Fibroblast of skin of left quadriceps (primary cell): ENCODE data around the gene LINS1.

Source experiments
- DNase-seq, 2 experiments: peaks; one replicate each; pipeline ENCODE4 v3.0.0-alpha.2; 2013; ENCODE audit warnings: low read depth in 2 of 2

Gene LINS1, protein sequence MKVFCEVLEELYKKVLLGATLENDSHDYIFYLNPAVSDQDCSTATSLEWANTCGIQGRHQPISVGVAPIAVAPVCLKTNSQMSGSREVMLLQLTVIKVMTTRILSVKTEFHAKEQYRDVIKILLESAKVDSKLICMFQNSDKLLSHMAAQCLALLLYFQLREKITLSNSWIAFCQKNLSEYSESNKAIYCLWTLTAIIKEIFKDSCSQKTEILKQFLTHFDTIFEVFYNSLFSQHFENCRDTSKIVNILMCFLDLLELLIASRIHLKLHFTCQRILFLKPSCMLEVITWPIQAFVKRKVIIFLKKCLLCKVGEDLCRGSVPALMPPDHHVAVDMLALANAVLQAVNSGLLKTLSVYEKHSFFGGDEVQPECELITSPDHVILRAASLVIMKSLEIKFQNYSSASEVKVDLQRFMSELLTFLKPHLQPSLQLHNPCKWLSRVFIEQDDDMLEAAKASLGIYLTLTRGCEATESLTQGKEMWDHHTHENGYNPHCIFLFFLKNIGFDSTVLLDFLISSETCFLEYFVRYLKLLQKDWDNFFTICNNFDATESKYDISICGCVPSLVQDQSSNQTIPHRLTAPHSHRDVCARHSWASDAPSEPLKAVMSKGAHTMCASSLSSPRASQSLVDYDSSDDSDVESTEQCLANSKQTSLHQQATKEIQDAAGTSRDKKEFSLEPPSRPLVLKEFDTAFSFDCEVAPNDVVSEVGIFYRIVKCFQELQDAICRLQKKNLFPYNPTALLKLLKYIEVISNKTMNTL

DNA sequence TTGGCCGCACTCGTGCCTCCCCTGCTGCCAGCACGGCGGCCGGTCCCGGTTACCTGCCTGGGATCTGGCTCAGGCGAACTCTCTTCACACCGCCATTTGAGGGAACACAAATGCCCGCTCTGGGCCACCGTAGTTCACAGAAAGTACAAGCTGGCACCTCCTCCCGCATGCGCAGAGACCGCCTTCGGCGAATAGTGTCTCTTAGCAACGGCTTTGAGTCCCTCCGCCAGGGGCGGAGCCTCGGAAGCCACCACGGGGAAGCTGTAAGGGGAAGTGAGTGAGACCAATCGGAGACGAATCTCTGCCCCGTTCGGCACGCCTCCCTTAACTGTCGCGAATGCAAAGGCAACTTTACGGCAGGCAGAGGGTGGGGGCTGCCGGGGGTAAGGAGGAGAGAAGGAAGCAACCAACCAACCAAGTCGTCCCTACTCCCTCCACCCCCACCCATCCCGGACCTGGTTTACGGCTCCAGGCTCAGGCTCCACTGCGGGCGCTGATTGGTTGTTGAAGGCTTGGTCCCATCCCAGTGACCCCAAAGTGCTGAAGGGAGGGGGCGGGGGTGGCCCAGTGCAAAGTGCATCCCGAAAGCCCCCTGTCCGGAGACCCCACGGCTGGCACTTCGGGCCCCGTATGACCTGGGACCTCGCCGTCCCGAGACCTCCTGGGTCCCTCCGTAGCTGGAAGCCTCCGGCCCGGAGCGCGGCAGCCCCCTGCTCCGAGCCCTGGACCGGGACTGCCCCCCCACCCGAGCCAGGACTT is at the start of gene LINS1, which contains the start of gene ASB7:
TSS of gene LINS1 (minus strand) at position 121 of the 759 bp plus-strand sequence. CDS start 21,342 bp downstream, outside the sequence.
TSS of gene ASB7 (plus strand) at position 526 of the 759 bp plus-strand sequence. CDS start 9,628 bp downstream, outside the sequence.
- DNase-seq, result peak; percentile 100

DNA sequence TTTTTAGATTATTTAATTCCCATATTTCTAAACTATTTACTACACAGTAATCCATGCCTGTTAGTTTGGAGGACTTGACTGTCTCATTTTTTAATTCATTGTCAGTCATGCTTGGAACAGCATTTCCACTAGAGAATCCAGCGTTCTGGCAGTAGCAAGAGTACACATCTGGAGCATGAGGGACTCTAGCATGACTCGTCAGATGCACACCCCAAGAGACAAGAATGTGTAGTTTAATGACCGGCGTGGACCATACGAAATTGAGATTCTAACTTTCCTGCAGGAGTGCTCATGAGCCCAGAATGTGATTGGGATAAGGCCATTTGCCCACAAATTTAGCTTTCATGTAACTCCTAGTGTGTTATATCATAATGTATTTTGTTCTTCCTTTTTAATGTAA is 49.3 kb upstream of the LINS1 start:
- DNase-seq, result no peak

DNA sequence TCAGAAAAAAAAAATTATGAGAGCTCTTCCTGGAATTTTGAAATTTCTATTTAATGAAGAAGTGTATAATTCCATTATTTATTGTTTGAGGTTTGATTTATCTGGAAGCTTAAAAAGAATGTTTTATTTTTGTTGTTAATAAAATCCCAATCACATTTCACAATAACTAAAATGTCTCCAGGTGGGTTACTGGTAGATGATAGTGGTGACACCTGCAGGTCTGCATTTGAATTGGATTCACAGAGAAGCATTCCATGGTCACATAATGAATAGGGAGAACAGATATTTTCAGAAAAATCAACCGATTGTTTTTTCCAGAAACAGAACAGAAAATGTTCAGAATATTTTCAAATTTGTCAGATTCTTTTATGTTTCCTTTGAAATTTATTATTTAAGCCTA is 48.7 kb upstream of the LINS1 start:
- DNase-seq, result no peak

DNA sequence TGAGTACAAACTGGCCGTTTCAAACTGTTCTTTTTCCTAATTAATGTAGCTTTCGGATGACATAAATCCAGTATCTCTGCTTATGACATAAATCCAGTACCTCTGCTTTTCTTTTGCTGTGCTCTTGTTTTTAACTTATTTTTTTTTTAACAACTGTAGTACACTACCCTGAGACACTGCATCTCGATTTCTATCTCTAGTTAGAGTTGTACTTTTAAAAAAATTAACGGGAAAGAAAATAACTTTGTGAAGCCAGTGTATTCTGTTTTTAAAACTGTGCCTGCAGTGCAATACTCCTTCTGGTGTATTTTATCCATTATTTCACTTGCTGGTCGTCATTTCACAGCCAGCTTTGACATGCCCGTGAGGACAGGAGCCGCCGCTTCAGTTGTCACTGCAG is 47.0 kb upstream of the LINS1 start:
- no peak for DNase-seq

DNA sequence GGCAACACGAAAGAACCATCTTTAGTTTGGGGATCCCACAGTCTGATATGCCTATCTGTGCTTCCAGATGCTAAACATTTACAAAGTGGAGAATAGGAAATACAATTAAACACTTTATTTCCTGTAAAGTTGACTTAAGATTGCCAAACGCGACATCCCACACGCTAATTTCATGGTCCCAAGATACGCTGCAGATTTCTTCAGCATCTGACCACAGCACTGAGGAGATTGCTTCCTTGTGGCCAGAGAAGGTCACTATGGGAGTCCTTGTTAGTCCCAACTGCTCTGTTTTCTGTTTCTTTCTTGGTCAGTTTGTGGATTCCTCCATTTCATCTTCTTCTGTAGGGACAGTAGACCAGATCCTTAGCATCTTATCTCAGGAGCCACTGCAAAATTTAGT is 43.7 kb upstream of the LINS1 start:
- no peak for DNase-seq

DNA sequence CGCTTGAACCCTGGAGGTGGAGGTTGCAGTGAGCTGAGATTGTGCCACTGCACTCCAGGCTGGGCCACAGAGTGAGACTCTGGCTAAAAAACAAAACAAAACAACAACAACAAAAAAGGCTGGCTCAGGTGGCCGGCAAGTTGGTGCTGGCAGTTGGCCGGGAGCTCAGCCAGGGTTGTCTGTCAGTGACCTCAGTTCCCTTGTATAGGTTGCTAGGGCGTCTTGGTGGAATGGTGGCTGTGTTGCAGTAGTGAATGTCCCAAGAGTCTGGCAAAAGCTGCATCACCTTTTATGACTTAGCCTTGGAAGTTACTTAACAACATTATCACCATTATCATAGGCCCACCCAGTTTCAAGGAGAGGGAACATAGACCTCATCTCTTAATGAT is 41.0 kb upstream of the LINS1 start:
- DNase-seq, result no peak

DNA sequence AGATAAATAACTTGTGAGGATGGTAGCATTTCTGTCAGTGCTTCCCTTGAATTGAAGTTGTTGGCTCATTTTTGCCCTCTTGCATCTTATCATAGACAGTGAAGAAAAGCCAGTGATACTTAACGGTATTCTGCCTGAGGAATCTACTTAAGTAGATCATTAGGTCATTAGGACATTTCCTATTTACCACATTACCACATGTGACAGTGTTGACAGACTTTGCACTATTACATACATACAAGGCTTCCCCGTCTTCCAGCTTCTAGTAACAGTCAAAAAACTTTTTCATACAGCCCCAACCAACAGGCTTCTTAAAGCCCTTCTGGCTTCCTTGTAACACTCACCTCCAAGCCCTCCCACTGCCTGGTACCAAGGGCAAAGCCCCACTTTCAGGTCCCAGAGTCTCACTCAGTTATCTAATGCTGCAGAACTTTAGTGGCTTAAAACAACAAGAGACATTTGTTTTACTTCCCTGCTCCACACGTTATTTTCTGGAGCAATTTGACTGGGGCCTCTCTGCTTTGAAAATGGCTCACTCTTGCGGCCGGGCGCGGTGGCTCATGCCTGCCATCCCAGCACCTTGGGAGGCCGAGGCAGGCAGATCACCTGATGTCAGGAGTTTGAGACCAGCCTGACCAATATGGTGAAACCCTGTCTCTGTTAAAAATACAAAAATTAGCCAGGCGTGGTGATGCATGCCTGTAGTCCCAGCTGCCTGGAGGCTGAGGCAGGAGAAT is 40.4 kb upstream of the LINS1 start:
- no peak for DNase-seq

DNA sequence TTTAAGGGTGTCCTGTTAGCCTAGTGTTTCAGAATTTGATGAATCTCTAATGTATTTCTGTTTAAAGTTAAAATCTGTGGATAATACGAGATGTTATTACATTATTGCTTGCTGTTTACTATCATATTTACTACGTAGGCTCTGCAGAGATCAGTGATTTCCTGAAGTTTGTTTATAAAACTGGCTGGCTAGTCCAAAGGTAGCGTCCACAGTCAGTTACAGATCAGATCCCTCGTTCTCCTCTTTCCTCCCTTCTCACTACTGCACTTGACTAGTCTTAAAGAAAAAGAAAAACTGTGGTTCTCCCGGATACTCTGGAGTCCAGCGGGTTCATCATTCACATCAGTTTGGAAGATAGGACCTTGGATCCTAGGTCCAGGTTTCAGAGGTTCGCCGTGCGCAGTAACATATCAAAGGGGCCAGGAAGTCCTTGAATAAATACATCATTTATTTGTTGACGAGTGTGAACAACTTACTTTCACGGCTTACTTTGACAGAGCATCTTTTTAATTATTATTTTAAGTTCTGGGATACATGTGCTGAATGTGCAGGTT is 36.3 kb upstream of the LINS1 start:
- no peak for DNase-seq

DNA sequence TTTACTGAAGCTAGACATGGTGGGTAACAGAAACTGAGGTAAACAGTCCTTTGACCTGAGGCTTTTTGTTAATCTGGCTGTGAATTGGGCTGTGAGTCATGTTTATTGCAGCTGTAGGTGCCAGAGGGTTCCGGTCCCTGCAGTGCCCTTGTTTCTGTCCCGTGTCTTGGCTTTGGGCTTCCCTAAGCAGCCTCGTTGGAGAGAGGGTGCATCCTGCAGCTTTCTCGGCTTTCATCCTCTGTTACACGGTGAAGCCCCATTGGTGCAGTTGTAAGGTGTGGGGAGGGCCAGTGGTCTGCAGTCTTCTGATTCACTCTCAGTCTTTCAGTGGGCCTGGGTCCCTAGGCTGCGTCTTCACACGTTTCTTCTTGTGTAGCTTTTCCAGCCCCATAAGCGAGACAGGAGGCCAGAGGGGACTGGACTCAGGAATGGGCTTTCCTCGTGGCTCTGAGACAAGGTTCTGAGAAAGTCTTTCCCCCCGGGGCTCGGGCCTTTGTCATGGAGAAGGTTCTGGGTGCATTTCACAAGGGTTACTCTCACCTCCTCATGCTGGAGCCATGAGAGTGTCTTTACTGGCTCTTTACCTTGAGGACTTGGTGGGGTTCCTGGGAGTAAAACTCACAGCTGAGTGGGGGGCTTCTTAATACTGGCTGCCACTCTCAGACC is 33.6 kb upstream of the LINS1 start:
- DNase-seq, result no peak

DNA sequence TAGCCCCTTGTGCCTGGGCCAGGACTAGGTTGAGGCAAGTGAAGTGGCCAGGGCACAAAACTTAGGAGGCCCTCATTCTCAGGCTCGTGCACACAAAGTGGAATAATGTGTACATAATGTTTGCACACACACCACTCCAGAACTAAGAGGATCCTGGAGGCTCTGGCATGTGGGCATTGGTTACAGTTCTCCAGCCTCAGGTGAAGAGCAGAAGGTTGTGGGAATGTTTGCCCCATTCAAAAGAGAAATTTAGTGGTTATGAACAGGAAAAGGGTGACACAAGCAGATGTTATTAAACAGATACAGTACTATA is 31.7 kb upstream of the LINS1 start:
- DNase-seq, result no peak

DNA sequence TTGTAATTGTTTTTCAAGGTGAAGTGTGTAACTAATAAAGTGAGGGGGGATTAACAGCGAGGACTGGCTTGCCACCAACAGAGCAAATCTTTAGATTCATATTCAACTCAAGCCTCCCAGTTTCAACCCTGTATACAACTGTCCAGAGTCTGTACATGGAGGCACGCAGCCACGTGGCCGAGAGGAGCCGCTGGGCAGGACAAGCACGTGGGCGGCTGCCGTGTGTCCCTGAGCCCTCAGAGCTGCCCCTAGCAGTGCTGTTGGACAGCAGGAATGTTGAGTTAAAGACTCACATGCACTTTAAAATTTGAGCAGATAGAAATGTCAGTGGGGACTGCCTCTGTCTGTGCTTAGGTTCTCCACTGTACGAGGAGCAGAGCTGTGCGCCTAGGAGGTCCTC is 29.8 kb upstream of the LINS1 start:
- no peak for DNase-seq

DNA sequence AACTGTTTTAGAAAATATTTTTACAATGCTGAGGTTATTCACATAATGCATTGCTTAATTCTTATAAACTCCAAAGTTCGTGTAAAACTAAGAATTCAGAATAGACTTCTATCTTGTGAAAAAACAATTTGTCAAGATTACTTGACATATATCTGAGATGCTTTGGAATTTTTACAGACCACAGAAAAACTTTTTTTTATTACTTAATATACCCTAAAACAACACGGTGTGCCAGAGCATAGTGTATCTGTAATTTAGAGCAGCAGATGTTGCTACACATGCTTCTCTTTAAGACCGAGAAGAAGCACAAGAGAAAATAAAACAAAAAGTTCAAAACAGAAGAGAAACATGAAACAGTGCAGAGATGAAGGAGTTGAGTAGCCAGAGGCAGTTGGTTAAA is 26.8 kb upstream of the LINS1 start:
- DNase-seq, result peak; percentile 59 to 67

DNA sequence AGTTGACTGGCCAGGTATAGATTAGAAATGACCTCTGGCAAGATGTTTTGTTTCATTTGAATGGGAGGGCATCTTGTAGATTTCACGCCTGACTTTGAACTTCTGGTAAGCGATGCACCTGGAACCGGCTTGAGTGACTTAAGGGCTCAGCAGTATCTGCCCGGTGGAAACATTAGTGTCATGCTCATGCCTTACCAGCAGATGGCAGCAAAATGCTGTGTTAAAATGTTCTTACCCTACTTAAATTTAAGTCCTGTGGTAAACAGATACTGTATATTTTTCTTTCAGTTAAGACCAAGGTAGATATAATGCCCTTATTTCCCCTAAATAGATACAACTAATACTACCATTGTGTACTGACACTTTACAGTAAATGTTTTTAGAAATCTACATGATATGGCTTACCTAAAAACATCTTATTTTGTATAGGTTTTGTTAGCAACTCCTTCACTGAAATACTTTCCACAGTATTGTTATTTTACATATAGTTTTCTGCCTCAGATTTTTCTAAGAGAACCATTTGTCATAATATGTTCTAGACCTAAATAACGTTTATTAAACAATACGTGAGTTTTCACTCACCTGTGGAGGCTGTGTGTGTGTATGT is 25.9 kb upstream of the LINS1 start:
- peak; percentile 41 to 46 for DNase-seq

DNA sequence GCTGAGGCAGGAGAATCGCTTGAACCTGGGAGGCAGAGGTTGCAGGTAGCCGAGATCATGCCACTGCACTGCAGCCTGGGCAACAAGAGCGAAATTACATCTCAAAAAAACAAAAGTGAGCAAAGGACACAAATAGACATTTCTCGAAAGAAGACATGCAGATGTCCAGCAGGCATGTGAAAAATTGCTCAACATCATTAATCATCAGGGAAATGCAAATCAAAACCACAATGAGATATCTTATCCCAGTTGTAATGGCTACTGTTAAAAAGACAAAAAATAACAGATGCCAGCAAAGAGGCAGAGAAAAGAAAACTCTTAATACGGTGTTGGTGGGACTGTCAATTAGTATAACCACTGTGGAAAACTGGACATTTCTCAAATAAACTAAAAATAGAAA is 21.3 kb upstream of the LINS1 start:
- DNase-seq, result peak in 1 of 2 experiments; percentile 13

DNA sequence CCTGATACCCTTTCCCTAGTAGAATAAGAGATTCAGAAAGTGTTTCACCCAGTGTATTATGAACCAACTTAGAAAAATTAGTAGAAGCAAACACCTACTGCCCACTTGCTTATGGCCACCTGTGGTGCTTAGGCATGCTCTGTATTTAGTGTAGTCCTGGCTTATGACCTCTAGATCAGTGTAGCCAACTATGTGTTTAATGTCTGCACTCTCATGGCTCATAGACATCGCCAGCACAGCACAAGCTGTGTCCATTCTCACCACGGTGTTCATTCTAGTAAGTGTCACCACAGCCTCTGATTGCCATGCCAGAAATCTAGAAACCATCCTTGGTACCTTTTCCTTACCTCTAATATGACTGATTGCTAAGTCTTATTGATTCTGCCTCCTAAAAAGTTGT is 14.7 kb upstream of the LINS1 start:
- no peak for DNase-seq

DNA sequence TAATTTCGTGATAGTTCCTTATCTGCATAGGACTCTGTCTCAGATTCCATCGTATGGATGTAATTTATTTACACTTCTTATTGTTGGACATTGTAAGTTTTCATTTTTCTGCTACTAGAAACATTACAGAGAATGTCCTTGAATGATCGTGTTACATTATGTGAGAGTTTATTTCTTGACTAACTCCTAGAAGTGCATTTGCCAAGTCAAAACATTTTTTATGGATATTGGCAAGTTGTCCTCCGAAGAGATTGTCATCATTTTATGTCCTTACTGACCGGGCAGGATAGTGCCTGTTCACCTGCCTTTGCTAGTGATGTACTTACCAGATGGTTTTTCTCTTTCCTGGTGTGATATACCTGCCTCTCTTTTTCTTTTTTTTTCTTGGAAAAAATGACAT is 13.8 kb upstream of the LINS1 start:
- DNase-seq, result no peak

DNA sequence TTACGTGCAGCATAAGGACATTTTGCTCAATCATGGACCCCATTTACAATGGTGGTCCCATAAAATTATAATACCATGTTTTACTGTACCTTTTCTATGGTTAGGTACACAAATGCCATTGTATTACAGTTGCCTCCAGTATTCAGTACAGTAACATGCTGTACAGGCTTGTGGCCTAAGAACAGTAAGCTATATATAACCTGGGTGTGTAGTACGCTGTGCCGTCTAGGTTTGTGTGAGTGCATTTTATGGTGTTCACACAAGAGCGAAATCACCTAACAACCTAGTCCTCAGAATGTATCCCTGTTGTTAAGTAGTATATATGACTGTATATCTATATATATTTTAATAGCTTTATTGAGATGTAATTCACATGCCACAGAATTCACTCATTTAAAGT is 12.9 kb upstream of the LINS1 start:
- DNase-seq, result no peak

DNA sequence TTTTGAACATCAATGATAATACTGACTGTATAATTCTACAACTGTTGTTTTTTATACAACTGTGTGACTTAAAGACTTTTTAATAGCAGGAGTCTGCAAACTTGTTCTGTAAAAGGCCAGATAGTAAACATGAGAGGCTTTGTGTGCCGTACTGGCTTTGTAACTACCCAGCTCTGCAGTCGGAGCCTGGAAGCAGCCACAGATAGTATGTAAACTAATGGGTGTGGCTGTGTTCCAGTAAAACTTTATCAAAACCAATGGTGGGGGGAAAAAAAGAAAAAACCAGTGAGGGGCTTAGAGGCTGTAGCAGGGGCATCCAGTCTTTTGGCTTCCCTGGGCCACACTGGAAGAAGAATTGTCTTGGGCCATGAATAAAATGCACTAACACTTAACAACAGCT is 12.4 kb upstream of the LINS1 start:
- no peak for DNase-seq

DNA sequence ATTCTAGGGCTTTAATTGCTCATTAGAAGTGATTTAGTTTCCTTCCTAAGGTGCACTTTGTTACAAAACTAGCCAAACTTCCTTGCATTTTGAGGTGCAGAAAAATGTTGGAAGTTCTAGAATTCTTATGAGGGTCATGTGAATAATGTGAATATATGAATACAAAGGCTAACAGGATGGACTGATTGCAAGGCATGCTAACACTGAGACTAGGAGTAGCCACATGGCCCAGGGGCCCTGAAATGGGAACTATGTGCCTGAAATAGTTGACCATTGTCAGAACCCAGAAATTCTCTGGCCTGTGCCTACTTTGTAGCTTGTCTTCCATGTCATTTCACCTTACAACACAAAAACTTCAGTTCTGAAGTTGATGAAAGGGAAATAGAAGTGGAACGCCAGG is 11.2 kb upstream of the LINS1 start:
- DNase-seq, result no peak

DNA sequence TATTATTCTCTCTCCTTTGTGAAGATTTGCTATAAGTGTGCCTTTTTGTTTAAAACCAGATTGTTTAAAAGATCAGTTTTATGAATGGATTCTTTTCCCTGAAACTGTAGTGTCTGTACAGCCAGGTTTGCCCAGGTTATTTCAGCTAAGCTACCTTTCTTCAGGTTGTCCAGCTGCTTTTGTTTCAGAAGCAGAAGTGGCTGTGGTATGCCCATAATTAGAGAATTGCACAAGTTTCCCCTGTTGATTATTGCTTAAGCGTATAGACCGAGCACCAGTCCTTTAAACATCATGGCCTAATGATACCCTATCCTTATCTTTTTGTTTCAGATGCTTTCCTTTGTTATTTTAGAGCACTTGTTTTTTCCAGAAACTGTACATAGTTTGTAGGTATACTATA is 10.6 kb upstream of the LINS1 start:
- no peak for DNase-seq
